T-cell (primary cell): ENCODE measurements around the gene MAP6. TPM values are rescaled to one million over a fixed set of nuclear protein-coding genes. Genes with fewer than 3 reads are reported as not detected.

Experiments used
- ATAC-seq, 4 experiments: fragments of 200-7000 bp in 3 of 4; fragments of 150-1000 bp in 1 of 4; cut with Tn5 transposase; replicated peaks in 1 of 4; 1 replicate in 3 of 4; 2 replicates in 1 of 4; pipeline ENCODE4 v1.10.0; 2021; ENCODE audit warnings: moderate library complexity in 3 of 4, mild to moderate bottlenecking in 2 of 4, moderate number of reproducible peaks in 1 of 4
- CTCF ChIA-PET, 2 donors: fragments of 300-600 bp; sonication (Branson Sonifier 250); formaldehyde crosslinking; loops; one replicate each; lab custom pipeline; 2022; ENCODE audit warnings: antibody characterized with exemption in 2 of 2; lab: Charles Lee
- POLR2A ChIA-PET, 2 donors: fragments of 300-600 bp; sonication (Branson Sonifier 250); formaldehyde crosslinking; loops; one replicate each; lab custom pipeline; 2022; ENCODE audit warnings: antibody characterized with exemption in 2 of 2; lab: Charles Lee
- DNase-seq, 35 experiments: peaks; one replicate each; pipeline versions ENCODE4 v3.0.0 to v3.0.0-alpha.2; 2013 to 2023
- H3K27ac ChIP-seq: one replicate; pipeline ENCODE4 v1.5.1; 2013; ENCODE audit warnings: low read length
- H3K27me3 ChIP-seq, 2 experiments: replicated peaks in 1 of 2; 1 replicate in 1 of 2; 2 replicates in 1 of 2; pipeline versions ENCODE4 v1.6.1 to v1.7.0; 2013; ENCODE audit warnings: low read length in 1 of 2, mixed read lengths in 1 of 2; ENCODE audit not compliant: control insufficient read depth in 2 of 2, insufficient read depth in 2 of 2; ENCODE audit errors: extremely low read depth in 1 of 2
- H3K36me3 ChIP-seq, 2 donors: 1 replicate in 1 of 2; 2 replicates in 1 of 2; pipeline versions ENCODE4 v1.6.1 to v1.7.0; 2013; ENCODE audit warnings: low read length in 1 of 2; ENCODE audit not compliant: control insufficient read depth in 2 of 2, insufficient read depth in 1 of 2; ENCODE audit errors: extremely low read depth in 1 of 2
- H3K4me1 ChIP-seq, 2 experiments: 1 replicate in 1 of 2; 2 replicates in 1 of 2; pipeline versions ENCODE4 v1.6.1 to v1.7.0; 2013; ENCODE audit warnings: low read length in 2 of 2, mixed read lengths in 1 of 2; ENCODE audit not compliant: insufficient read depth in 2 of 2, control insufficient read depth in 1 of 2; ENCODE audit errors: extremely low read depth in 1 of 2
- H3K4me3 ChIP-seq, 2 donors: 1 replicate in 1 of 2; 2 replicates in 1 of 2; pipeline versions ENCODE4 v1.5.1 to v1.7.0; 2013; ENCODE audit warnings: mild to moderate bottlenecking in 2 of 2, low read length in 1 of 2, moderate library complexity in 1 of 2; ENCODE audit not compliant: control insufficient read depth in 1 of 2; ENCODE audit errors: extremely low read depth in 1 of 2
- H3K9me3 ChIP-seq: 2 replicates; pipeline ENCODE4 v1.7.0; 2013
- H3K27ac Mint-ChIP-seq, 2 donors: one replicate each; pipeline ENCODE4 v1.8.0; 2020 to 2021; ENCODE audit warnings: mild to moderate bottlenecking in 2 of 2, mixed read lengths in 2 of 2
- H3K27me3 Mint-ChIP-seq, 2 donors: one replicate each; pipeline ENCODE4 v1.8.0; 2021 to 2022; ENCODE audit warnings: mixed read lengths in 2 of 2
- H3K36me3 Mint-ChIP-seq: one replicate; pipeline ENCODE4 v1.8.0; 2021; ENCODE audit warnings: mixed read lengths
- H3K4me1 Mint-ChIP-seq, 3 donors: one replicate each; pipeline ENCODE4 v1.8.0; 2020 to 2022; ENCODE audit warnings: mixed read lengths in 3 of 3, mild to moderate bottlenecking in 1 of 3
- H3K4me3 Mint-ChIP-seq, 3 donors: one replicate each; pipeline ENCODE4 v1.8.0; 2020 to 2022; ENCODE audit warnings: mild to moderate bottlenecking in 3 of 3, mixed read lengths in 3 of 3, moderate library complexity in 3 of 3
- H3K9me3 Mint-ChIP-seq, 3 donors: one replicate each; pipeline ENCODE4 v1.8.0; 2020 to 2022; ENCODE audit warnings: mixed read lengths in 3 of 3
- WGBS: methylation state at CpG from one replicate; pipeline ENCODE4 v1.1.5; 2013; ENCODE audit warnings: missing lambda C conversion rate; ENCODE audit not compliant: insufficient coverage; 5-methylcytosine and 5-hydroxymethylcytosine counted together
- total RNA-seq, 35 experiments: library from RNA in 6 of 35; stranded (reverse) in 6 of 35; fragments of 120-200 nt in 1 of 35; gene quantifications; one replicate each; pipeline versions ENCODE4 v1.2.1 to v1.2.4 and lab custom pipeline; 2013 to 2026

MAP6 gene
- total RNA-seq, 5 donors from 2014 or later (not counting 1 experiment from before 2014, with no cell fraction given): 0.19 to 0.35 (median 0.30) TPM; not detected in 2

DNA sequence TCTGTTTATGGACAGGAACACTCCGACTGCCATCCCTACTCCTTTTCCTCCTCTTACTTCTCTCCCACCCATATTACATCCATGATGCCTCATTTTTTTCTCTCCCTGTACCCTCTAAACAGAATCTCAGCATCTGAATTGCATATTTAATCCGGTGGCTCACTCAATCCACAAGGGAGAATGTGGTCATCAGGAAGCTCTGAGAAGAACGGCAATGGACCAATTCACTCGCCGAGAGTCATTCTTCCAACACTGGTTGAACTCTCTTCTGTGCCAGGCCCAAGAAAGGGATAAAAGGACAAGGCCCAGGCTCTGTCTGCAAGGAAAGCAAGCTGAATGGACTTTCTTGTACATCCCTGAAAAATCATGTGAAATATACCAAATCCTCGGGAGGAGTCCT lies 15.9 kb downstream of the MAP6 start:
- Mint-ChIP-seq H3K9me3 (no peaks in the 10 kb centered on the region), H3K4me1 (no peaks in the 10 kb centered on the region), H3K27ac (no peak overlapping the region), H3K27me3 (peaks cover 3 to 6% of the 10 kb centered on the region in 2 donors), H3K4me3 (no peak overlapping the region), H3K36me3 (no peaks in the 10 kb centered on the region)
- DNase-seq (no peak), ATAC-seq (no peak)
- no peaks in the 10 kb centered on the region for H3K27me3 ChIP-seq
- no peaks in the 10 kb centered on the region for H3K4me1 ChIP-seq
- H3K36me3 ChIP-seq: no peaks in the 10 kb centered on the region
- H3K9me3 ChIP-seq: no peaks in the 10 kb centered on the region
- ChIA-PET POLR2A (no interaction called here), CTCF (interaction anchor here in 1 of 2 donors (0.7 kb wide), 1 partner anchor 13 kb away, joined by 3 read pairs; no protein-coding TSS in a partner anchor)
- WGBS: 97% methylated on average over 6 of the region's 6 CpGs
- no peak overlapping the region for H3K4me3 ChIP-seq
- H3K27ac ChIP-seq: no peak overlapping the region

DNA sequence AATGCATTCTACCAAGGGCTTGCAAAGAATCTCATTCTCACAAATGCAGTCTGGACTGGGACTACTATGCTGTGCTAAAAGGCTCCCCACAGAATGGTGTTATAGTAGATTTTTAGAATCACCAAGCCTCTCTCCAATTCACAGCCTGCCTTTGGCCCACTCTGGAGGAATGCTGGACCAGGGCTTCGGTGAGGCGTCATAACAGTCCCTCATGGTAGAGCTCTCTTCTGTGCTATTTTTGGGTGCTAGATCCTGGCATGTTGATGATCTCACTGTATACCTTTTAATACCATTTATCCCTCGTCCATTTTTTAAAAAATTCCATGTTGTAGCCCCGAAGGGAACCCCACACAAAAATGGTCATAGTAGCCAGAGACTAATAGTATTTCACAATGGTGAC lies 17.6 kb downstream of the MAP6 start:
- no peak overlapping the region for H3K27ac Mint-ChIP-seq
- no peaks in the 10 kb centered on the region for H3K4me1 ChIP-seq
- POLR2A ChIA-PET: no interaction called here
- H3K4me3 Mint-ChIP-seq: no peak overlapping the region
- H3K4me3 ChIP-seq: no peak overlapping the region
- no peaks in the 10 kb centered on the region for H3K9me3 Mint-ChIP-seq
- ATAC-seq (no peak), DNase-seq (no peak)
- WGBS: no CpG with 5 or more reads among the region's 4 CpGs
- CTCF ChIA-PET: interaction anchor here (0.5 to 1.3 kb wide), 3 partner anchors 19 to 848 kb away, joined by 3 to 4 read pairs (median 4); no protein-coding TSS in a partner anchor
- no peaks in the 10 kb centered on the region for H3K36me3 Mint-ChIP-seq
- no peaks in the 10 kb centered on the region for H3K27me3 ChIP-seq
- no peak overlapping the region for H3K27ac ChIP-seq
- H3K27me3 Mint-ChIP-seq: peaks cover 0 to 3% of the 10 kb centered on the region in 2 donors
- no peaks in the 10 kb centered on the region for H3K4me1 Mint-ChIP-seq
- H3K36me3 ChIP-seq: no peaks in the 10 kb centered on the region
- no peaks in the 10 kb centered on the region for H3K9me3 ChIP-seq

DNA sequence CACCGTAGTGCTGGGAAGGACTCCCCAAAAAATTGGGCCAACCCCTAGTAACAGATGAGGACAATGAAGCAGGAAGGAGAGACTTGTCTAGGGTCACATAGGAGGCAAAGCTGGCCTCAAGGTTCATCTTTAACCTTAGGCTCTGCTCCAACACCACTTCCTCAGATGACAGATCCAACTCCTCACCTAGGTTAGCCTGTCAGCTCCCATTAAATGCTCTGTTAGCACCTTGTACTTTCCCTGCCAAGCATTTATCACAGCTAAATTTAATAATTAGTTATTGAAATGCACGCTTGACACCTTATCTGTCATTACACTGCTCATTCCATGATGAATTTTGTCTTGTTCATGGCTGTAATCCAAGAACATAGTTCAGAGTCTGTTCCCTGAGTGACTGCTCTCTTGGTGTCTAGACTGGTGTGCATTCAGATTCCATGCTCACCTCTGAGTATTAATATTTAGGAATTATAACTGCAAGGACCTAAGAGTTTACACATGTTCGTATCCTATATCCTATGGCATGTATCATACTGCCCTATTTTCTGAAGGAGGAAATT lies 18.6 kb downstream of the MAP6 start:
- 100% methylated on average over 1 of the region's 3 CpGs for WGBS
- POLR2A ChIA-PET: interaction anchor here in 1 of 2 donors (0.7 kb wide), 1 partner anchor 199 kb away, joined by 3 read pairs; no protein-coding TSS in a partner anchor

DNA sequence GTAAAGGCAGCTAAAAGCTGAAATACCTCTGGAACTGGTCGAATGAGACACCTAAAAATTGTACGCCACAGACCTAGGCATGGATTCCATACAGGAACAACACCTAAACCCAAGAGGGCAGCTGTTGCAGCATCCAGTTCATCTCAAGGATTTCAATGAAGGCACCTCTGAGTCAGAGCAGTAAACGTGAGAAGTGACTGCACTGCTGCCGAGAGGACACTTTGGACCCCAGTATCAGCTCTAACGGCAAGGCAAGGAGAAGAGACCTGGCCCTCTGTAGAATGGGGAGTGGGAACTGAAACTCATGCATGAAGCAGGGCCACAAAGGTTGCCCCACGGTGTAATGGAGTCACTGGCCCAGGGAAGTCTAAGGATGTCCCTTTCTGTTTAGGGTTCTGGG lies 23.9 kb downstream of the MAP6 start:
- no peaks in the 10 kb centered on the region for H3K9me3 Mint-ChIP-seq
- H3K36me3 Mint-ChIP-seq: no peaks in the 10 kb centered on the region
- no peaks in the 10 kb centered on the region for H3K36me3 ChIP-seq
- no peak overlapping the region for H3K27ac ChIP-seq
- peaks cover 5 to 9% of the 10 kb centered on the region in 2 donors for H3K27me3 Mint-ChIP-seq
- WGBS: 76% methylated on average over 5 of the region's 6 CpGs
- DNase-seq (no peak), ATAC-seq (no peak)
- ChIA-PET POLR2A (no interaction called here), CTCF (interaction anchor here in 1 of 2 donors (0.6 to 0.7 kb wide), 2 partner anchors 9 to 13 kb away, joined by 3 read pairs; no protein-coding TSS in a partner anchor)
- H3K4me1 Mint-ChIP-seq: no peaks in the 10 kb centered on the region
- H3K4me3 ChIP-seq: no peak overlapping the region
- peaks cover 0 to 2% of the 10 kb centered on the region in 2 experiments for H3K27me3 ChIP-seq
- no peak overlapping the region for H3K27ac Mint-ChIP-seq
- no peak overlapping the region for H3K4me3 Mint-ChIP-seq
- H3K4me1 ChIP-seq: no peaks in the 10 kb centered on the region
- no peaks in the 10 kb centered on the region for H3K9me3 ChIP-seq

More for the DNA sequence above, 18.6 kb downstream of the MAP6 start:
- Histone ChIP-seq H3K4me1 (no peaks in the 10 kb centered on the region), H3K27me3 (no peaks in the 10 kb centered on the region), H3K36me3 (no peaks in the 10 kb centered on the region), H3K9me3 (no peaks in the 10 kb centered on the region), H3K4me3 (no peak overlapping the region), H3K27ac (no peak overlapping the region)
- ATAC-seq (no peak), DNase-seq (no peak)
- CTCF ChIA-PET: interaction anchor here in 1 of 2 donors (1.3 kb wide), 1 partner anchor 56 kb away, joined by 3 read pairs; no protein-coding TSS in a partner anchor
- Mint-ChIP-seq H3K4me3 (no peak overlapping the region), H3K4me1 (no peaks in the 10 kb centered on the region), H3K27ac (no peak overlapping the region), H3K36me3 (no peaks in the 10 kb centered on the region), H3K27me3 (peaks cover 2 to 5% of the 10 kb centered on the region in 2 donors), H3K9me3 (no peaks in the 10 kb centered on the region)

DNA sequence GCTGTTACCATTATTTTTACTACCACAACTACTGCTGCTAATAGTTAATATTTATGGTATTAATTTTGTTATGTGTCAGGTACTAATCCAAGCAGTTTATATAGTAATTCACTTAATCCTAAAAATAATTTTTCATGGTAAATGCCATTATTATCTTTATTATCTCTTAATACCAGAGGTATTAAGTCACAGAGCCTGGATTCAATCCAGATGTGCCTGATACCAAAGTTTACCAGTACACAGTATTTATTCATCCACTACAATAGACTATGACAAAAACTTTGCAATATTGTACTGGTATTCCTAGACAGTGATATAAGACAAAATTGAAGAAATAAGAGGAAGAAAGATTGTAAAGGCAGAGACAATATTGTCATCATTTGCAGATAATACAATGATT lies 24.5 kb downstream of the MAP6 start:
- ATAC-seq: no peak
- H3K27me3 Mint-ChIP-seq: peaks cover 5 to 9% of the 10 kb centered on the region in 2 donors
- CTCF ChIA-PET: interaction anchor here in 1 of 2 donors (0.7 kb wide), 1 partner anchor 10 kb away, joined by 3 read pairs; no protein-coding TSS in a partner anchor

DNA sequence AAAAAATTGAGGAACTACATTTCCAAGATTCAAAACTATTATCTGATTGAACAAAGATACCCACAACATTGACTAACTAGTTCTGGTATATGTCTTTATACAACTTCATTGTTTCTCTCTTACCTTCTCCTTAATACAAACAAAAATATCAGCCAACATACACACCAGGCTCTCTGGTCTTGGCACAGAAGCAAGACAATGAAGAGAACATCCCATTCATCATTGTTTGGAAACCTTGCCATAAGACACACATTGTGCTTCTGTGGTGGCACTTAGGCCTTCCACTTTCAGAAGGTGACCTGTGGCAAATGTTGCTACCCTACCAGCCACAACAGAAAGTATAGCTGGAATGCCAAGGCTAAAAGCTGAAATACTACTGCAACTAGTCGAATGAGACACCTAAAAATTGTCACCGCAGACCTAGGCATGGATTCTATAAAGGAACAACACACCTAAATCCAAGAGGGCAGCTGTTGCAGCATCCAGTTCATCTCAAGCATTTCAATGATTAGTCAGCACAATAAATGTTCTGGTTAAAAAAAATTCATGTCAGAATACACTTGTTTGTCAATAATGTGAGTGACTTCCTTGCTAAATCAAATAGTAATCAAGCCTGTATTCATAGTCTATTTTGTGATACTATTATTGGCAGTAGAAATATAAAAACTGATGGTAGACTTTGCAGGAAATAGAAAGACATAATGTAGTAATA lies 26.3 kb downstream of the MAP6 start:
- POLR2A ChIA-PET: no interaction called here
- no peaks in the 10 kb centered on the region for H3K4me1 ChIP-seq

More for the DNA sequence above, 24.5 kb downstream of the MAP6 start:
- Mint-ChIP-seq H3K4me1 (no peaks in the 10 kb centered on the region), H3K9me3 (no peaks in the 10 kb centered on the region), H3K27ac (no peak overlapping the region), H3K4me3 (no peak overlapping the region), H3K36me3 (no peaks in the 10 kb centered on the region)
- Histone ChIP-seq H3K9me3 (no peaks in the 10 kb centered on the region), H3K27ac (no peak overlapping the region), H3K27me3 (peaks cover 2 to 4% of the 10 kb centered on the region in 2 experiments), H3K4me3 (no peak overlapping the region), H3K36me3 (no peaks in the 10 kb centered on the region), H3K4me1 (no peaks in the 10 kb centered on the region)
- no peak for DNase-seq
- POLR2A ChIA-PET: no interaction called here

More for the DNA sequence above, 26.3 kb downstream of the MAP6 start:
- Mint-ChIP-seq H3K36me3 (no peaks in the 10 kb centered on the region), H3K27ac (no peak overlapping the region), H3K9me3 (no peaks in the 10 kb centered on the region), H3K4me3 (no peak overlapping the region), H3K4me1 (no peaks in the 10 kb centered on the region), H3K27me3 (peaks cover 12 to 17% of the 10 kb centered on the region in 2 donors)
- no CpG with 5 or more reads among the region's 2 CpGs for WGBS
- H3K36me3 ChIP-seq: no peaks in the 10 kb centered on the region
- no peak overlapping the region for H3K27ac ChIP-seq
- H3K27me3 ChIP-seq: peaks cover 2 to 7% of the 10 kb centered on the region in 2 experiments
- H3K4me3 ChIP-seq: no peak overlapping the region
- CTCF ChIA-PET: no interaction called here
- H3K9me3 ChIP-seq: no peaks in the 10 kb centered on the region
- no peak for ATAC-seq
- DNase-seq: no peak
